ENCODE measurements around the gene FAM170A.

The FAM170A gene

GRCh38 chr5:119629339-119629738 lies at the start of gene FAM170A:
Gene FAM170A (plus strand): TSS chr5:119629558. CDS start chr5:119629769, 211 bp downstream.
- DNase-seq = no peak

- no peak for DNase-seq
These were observed 46.4 kb upstream of the FAM170A start for GRCh38 chr5:119582987-119583386.

- no peak for DNase-seq
These were observed 45.7 kb upstream of the FAM170A start for GRCh38 chr5:119583684-119584083.

GRCh38 chr5:119596046-119596445 lies 33.3 kb upstream of the FAM170A start:
- no peak for DNase-seq

GRCh38 chr5:119597728-119598298 lies 31.5 kb upstream of the FAM170A start:
- DNase-seq = no peak

- DNase-seq = no peak
These were observed 15.4 kb upstream of the FAM170A start for GRCh38 chr5:119613937-119614336.

- DNase-seq = no peak
These were observed 14.5 kb upstream of the FAM170A start for GRCh38 chr5:119614838-119615237.

GRCh38 chr5:119626086-119626485 lies 3.3 kb upstream of the FAM170A start:
- DNase-seq = no peak

- no peak for DNase-seq
These were observed 1.5 kb downstream of the FAM170A start for GRCh38 chr5:119630752-119631440.

GRCh38 chr5:119631660-119632059 lies 2.3 kb downstream of the FAM170A start:
- DNase-seq = no peak

GRCh38 chr5:119651486-119651885 lies 22.1 kb downstream of the FAM170A start:
- no peak for DNase-seq

- DNase-seq = no peak
These were observed 25.7 kb downstream of the FAM170A start for GRCh38 chr5:119655061-119655460.

GRCh38 chr5:119656023-119656422 lies 26.7 kb downstream of the FAM170A start:
- no peak for DNase-seq

GRCh38 chr5:119666542-119666941 lies 37.2 kb downstream of the FAM170A start:
- DNase-seq = no peak

- DNase-seq = no peak
These were observed 49.1 kb downstream of the FAM170A start for GRCh38 chr5:119678351-119679028.

- DNase-seq = no peak
These were observed 50.7 kb downstream of the FAM170A start for GRCh38 chr5:119680080-119680479.

- no peak for DNase-seq
These were observed 52.4 kb downstream of the FAM170A start for GRCh38 chr5:119681734-119682133.

GRCh38 chr5:119682372-119682771 lies 53.0 kb downstream of the FAM170A start:
- DNase-seq = no peak

All from CD4-positive, alpha-beta T cell treated with Interleukin-17A for 4 hours (primary cell).